ENCODE measurements around the gene LRRC75B.
A peak's percentile ranks its signal among the peaks of the same experiment; 100 is the strongest.

LRRC75B gene

DNA sequence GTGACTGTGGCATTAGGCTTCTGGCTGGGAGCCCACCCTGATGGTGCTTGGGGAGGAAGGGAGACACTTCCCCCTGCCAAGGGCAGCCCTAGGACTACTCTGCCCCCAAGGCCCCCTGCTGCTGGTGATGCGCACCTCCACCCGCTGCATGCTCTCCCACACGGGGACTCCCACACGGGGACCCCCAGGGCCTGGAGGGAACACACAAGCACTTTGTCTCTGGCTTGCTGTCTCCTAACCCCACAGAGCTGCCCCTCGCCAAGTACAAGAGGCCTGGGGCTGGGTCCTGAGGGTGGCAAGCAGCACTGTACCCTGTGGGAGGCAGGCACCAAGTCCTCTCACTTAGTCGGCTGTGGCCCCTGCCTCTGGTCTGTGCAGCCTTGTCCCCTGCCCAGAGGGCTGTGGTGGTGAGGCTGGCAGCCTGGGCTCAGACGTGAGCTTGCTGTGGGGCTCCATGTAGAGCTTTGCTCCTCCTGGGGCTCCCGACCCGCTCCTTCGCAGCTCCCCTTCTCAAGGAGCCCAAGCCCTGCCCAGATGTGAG, 7.9 kb downstream of the LRRC75B start:
- no peak for DNase-seq

DNA sequence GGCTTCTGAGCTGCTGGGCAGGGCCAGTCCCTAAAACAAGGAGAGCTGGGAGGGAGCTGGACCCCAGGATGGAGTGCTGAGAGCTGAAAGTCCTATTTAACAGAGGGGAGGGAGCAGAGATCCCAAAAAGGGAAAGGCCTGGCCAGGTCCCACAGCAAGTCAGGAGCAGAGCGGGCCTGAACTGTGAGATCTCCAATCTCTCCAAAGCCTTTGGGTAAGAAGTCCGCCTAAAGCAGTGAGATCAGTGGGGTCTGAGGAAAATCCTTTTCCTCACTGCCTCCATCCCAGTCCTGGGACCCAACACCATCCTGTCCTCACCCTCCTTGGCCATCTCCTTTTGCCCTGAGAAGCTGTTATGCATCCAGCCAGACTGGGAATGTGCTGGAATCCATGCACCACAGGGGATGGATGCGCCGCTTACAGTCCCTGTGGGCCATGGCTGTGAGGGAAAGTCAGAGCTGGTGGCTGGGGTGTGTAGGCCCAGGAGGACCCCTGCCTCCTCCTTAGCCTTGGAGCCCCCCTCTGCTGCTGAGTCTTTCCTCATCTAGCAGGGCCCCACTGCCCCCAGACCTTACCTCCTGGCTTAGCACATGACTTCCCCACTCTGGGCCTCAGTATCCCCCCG, 8.6 kb downstream of the LRRC75B start:
- DNase-seq = no peak

DNA sequence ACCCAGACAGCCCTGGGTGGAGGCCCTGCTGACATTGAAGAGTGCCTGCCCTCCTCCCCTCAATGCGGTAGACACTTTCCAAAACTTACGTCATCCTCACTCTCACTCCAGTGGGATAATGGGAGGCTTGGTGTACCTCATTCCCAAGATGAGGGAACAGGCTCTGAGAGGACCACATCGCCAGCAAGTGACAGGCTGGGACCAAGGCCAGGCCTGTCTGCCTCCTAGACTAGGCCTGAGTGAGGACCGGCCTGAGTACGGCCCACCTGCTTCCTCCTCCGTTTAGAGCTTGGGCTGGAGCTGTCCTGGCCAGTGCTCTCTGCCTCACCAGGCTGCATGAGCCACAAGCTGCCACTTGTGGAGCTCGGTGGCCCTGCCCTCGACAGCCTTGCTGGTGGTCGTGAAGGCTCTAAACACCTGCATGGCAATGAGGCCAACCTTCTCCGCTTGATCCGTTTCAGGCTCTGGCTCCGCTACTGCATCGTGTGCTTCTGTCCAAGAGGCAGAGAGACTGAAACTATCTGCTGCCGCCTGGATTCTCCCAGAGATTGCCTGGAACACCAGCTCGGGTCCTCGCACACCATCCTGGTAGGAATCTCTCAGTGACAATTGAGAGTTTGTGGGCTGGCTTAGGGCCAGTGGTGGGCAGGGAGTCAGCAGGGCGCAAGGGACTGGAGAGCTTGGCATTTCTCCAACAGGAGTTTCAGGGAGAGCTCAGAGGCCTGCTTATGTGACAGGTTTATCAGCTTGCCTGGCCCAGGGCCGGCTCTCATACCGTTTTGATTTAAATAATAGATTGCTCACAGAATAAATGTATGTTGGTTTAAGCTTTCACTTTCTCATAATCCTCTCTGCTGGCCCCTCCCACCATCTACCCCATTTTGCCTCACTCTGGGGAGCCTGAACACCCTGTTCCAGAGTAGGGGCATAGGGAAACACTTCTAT, 9.4 kb downstream of the LRRC75B start:
- DNase-seq = peak; percentile 70

DNA sequence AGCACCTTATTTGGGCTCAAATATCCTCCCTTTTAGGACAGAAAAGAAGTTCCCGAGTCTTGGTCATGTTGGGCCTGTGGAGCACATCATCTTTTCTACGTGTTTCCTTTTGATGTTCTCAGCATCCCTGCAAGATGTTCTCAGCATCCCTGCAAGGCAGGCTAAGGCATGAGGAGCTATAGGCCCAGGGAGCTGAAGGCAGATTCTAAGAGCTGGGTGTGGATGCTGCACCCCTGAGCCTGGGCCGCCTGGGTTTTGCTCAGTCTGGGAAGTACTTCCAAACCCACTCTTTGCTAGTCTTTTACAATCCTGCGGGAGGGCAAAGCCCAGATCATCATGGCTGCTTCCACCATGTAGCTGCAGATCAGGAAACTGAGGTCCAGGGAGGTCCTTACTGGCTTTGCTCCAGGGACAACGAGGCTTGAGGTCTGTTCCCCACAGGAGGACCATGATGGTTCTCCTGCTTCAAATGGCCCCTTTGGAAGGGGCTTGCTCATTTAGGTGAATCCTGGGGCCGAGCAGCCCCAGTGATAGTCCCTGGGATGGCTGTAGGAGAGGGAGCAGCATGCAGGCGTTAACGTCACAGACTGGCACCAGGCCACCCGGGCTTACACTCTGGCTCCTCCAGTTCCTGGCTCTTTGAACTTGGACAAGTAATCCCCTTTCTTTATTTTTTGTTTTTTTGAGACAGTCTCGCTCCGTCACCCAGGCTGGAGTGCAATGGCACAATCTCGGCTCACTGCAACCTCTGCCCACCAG, 10.6 kb downstream of the LRRC75B start:
- no peak for DNase-seq

DNA sequence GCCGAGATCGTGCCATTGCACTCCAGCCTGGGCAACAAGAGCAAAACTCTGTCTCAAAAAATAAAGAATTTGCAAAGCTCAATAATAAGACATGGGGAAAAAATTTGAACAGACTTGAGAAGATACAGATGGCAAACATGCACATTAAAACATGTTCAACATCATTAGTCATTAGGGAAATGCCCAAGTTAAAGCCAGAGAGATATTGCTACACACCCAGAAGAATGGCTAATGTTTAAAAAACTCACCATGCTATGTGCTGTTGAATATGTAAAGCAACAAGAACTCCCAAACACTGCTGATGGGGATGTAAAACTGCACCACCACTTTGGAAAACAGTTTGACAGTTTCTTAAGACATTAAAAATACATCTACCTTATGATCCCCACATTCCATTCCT, 12.6 kb downstream of the LRRC75B start:
- no peak for DNase-seq

DNA sequence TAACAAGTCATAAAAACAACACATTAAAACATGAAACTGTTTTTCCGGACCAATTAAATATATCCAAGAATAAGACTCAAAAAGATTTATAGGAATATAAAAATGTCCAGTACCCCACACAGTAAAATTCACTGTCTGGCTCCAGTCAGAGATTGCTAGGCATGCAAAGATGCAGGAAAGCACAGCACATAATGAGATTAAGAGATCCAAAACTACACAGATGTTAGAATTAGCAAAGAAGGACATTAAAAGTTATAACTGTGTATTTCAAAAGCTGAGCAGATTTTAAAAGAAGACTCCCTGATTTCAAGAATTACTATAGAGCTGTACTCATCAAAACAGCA, 13.6 kb downstream of the LRRC75B start:
- no peak for DNase-seq

DNA sequence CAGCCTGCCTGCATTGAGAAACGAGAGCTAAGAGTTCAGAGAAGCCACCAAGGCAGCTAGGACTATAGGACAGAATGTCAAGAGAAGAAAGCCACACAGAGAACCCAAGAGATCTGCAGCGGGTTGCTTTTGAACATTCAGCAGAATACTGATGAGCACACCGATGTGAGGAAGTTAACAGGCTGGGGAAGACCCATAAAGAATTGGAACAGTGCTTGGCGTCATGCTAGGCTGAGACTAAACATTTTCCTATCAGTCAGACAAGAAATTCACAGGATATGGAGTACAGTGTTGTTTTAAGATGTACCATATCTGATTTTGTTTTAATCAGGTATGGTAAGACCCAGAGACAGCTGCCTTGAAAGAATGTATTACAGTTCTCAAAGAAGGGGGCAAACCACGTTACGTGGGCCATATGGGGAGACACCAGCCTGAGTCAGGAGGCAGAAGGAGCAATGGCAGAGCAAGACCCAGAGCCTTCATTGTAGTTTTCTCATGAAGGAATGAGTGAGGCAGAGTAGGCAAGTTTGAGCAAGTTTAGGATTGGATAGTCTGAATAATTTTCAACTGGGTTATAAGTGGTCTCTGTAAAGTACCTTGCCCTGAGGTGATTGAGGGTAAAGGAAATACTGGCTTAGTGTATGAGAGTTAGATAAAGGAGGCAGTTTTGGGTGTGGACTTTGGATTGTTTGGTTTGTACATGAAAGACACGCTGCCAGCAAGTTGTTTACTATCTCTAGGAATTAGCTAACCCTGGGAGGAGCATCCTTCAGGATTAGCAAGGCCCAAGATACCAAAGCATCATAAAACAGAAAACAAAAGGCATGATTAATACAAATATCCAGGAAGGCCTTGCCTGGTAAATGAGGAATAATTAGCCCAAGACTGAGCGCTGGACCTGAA, 14.3 kb downstream of the LRRC75B start:
- DNase-seq = no peak

DNA sequence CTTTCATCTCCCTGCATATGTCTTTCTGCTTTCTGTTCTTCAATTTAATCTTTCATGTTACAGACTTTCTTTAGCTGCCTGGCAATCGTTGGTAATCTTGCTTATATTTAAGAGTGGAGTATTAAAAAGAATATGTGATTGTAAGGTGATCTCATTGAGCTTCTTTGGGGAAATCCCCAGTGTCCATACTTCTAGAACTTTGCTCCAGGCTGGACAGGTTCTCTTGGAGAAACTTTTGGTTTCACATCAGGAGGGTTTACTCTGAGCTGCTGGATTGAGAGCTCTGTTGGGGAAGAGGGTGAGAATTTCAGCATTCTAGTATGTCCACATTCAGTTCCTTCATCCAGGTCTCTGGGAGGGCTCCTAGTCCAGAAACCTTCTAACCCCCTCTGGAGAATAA, 16.1 kb downstream of the LRRC75B start:
- DNase-seq = no peak

DNA sequence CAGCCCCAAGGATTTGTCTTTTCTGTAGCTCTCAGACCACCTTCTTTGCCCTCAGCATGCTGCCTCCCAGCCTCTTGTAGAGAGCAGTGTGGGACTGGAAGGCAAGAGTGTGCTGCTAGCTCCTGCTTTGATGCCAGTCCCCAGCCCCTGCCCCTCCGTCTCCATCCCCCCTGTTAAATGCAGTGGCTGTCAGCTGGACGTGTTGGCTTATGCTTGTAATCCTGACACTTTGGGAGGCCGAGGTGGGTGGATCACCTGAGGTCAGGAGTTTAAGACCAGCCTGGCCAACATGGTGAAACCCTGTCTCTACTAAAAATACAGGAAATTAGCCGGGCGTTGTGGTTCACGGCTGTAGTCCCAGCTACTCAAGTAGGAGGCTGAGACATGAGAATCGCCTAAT, 21.6 kb downstream of the LRRC75B start:
- DNase-seq = no peak

DNA sequence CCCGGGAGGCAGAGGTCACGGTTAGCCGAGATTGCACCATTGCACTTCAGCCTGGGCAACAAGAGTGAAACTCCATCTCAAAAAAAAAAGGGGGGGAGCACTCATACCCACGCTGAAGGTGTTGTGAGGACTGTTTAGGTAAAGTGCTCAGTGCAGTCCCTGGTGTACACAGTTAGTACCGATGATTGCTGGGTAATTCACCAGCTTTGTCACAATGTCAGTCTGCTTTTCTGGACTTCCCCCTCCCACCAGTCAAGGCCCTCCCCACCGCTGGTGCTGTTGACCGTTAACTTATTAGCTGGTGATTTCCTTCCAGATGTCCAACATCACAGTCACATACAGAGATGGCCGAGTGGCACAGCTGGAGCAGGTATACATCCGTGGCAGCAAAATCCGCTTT, 25.2 kb downstream of the LRRC75B start:
- no peak for DNase-seq

DNA sequence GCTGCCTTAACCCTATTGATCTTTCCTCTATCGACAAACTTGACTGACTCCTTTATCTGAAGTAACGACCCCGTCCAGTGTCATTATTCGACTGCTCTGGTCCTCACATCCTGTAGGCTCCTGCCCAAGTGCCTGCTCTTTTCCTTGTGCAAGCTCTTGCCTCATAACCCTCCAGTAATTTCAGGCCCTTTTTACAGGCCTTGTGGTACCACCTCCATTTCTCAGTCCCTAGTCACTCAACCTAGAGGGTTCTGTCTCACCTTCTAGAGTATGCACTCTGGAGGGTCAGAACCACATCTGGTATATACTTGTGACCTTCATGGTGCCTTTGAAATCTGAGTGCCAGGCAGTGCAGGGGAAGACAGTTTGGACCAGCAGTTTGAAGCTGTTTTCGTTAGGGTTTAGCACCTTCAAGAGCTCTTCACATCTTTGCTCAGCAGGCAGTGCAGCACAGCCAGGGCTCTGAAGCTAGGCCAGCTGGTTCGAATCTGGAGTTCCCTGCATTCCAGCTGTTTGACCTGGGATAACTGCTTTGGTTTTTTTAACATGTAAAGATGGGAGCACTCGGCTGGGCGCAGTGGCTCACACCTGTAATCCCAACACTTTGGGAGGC, 25.9 kb downstream of the LRRC75B start:
- DNase-seq = no peak

DNA sequence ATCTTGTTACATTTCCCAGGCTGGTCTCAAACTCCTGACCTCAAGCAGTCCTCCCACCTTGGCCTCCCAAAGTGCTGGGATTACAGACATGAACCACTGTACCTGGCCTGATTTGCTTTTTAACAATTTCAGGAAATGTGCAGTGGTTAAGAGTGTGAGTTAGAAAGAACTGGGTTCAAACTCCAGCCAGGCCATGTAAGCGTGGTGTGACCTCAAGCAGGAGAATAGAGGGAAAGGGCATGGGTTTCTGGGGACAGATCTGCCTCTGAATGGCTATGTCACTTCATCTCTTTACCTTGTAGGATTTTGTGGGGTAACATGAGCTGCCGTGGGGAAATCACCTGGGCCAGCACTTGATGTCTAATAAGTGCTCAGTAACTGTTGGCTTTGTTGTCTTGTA, 27.8 kb downstream of the LRRC75B start:
- no peak for DNase-seq

DNA sequence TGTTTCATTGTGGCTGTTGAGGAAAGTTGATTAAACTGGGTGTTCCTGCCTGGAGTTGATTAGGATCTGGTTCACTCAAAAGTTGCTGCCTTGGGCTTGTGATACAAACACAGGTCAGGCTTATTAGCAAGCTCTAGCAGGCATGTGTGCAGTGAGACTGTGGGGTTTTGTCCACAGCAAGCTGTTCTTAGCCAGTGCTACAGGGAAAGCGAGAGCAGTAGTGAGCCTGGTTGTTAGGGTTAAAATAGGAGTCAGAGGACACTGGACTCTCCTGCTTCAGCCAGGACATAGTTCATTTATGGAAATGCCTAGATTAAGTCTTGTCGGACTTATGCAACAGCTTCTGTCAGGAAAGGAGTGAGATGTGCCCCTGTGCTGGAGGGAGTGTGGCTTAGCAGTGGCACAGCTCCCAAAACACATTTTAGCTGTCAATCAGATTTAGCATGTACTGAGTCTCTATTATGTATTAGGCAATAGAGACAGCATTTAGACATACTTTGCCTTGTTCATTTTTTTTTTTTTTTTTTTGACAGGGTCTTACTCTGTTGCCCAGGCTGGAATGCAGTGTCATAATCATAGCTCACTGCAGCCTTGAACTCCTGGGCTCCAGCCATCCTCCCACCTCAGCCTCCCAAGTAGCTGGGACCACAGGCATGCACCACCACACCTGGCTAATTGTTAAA, 28.4 kb downstream of the LRRC75B start:
- DNase-seq = no peak

DNA sequence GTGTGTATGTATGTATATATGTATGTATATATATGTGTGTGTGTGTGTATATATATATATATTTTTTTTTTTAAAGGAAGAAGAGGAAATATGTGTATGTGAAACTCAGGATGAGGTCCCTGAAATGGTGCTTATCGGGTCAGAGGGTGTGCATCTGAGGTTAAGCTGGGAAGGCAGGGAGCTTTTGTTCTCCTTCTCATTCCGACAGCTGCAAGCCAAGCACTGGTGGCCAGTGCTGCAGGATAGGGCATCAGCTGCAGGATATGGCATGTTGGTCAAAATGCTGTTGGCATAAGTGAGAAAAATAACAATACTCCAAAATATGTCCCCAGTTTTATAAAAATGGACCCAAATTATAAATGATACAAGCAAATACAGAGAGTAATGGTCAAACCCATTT, 29.6 kb downstream of the LRRC75B start:
- no peak for DNase-seq

DNA sequence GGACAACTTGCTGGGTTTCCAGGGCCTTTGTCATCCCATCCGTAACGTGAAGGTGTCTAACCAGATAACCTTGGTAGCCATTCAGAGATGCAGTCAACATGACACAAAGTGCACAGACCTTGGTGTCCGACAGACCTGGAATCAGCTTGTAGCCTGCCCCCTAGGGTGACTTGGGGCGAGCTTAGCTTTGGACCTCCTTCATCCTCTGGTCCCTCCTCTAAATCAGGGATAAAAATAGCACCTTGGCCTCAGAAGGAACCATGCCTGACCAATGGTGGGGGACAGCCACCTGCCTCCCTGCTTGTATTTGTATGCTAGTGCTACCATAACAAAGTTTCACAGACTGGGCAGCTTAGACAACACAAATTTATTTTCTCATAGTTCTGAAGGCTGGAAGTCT, 33.4 kb downstream of the LRRC75B start:
- DNase-seq = no peak

DNA sequence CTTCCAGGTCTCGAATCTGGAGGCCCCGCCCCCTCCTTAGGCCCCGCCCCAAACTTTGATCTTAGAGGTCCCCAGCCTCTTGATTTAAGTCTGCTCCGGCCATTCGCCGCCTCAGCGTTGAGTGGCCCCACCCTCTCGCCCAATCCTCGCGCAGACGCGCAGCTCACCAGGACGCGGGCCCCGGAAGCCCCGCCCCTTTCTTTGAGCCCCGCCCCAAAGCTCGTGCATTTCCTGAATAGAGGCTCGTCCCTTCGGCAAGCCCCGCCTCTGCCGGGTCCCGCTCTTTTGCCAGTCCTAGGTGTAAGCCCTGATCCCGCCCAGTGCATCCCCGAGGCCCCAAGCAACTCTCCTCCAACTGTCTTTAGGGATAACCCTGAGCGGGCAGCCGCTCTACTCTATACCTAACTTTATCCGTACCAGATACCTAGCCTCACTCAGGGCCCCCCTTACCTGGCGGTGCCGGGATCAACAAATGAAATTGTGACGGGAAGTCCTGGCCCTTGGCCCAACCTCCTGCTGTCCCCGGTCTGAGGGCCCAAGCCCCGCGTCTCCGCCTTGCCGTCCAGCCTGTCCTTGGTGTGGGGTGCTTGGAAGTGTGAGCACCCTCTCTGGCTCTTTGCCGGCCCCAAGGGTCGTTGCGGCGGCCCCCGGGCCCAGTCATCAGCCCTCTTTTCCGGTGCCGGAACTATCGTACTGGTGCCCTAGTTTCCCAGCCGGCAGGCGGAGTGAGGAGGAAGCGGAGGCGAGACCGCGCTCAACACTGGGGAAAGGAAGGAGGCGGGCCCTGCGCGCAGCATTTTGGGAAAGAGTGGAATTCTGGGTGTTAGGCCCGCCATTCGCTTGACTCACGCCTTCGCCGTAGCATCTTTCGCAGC, 37.5 kb downstream of the LRRC75B start, which contains the start of gene SNRPD3:
Gene SNRPD3 (plus strand): TSS at position 835 of the 875 bp plus-strand sequence. CDS start 1,676 bp downstream, outside the sequence.
- peak; percentile 92 for DNase-seq

DNA sequence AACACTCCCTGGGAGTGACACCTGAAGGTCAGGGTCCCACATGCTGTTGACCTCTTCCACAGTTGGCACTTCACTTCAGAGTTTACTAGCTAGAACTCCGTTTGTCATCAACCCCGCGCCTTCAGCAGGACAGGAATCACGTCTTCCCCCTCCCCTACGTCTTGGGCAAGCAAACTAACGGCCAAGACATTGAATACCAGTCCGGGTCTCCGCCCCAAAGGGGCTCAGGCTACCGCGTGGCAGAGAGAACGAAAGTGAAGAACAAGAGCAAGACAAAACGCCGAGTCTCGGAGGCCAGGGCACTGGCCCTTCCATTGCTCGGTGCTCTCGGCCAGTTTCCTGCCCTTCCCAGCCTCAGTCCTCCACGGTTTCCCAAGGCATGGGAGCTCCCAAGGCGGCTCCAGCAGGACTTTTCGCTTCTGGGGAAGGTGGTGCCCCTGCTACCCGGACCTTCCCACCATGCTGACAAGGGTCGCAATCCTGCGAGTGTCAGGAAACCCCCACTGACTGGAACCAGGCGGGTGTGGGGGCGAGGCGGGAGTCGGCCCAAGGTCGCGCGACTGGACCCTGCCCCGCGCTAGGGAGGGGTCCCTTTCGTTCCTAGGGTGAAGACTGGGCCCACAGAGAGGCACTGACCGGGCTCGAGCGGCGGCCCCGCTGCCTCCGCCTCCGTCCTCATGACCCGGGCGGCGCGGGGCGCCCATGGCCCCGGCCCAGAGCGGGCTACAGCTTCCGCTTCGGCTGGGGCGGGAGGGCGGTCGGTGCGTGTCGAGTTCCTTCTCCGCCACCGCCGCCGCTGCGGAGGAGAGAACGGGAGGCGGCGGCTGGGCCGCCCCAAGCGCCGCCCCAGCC, 38.3 kb downstream of the LRRC75B start, which contains the start of gene GUCD1:
Gene GUCD1 (minus strand): TSS at position 826 of the 852 bp plus-strand sequence. CDS start 147 bp downstream, at position 679.
- DNase-seq = no peak

DNA sequence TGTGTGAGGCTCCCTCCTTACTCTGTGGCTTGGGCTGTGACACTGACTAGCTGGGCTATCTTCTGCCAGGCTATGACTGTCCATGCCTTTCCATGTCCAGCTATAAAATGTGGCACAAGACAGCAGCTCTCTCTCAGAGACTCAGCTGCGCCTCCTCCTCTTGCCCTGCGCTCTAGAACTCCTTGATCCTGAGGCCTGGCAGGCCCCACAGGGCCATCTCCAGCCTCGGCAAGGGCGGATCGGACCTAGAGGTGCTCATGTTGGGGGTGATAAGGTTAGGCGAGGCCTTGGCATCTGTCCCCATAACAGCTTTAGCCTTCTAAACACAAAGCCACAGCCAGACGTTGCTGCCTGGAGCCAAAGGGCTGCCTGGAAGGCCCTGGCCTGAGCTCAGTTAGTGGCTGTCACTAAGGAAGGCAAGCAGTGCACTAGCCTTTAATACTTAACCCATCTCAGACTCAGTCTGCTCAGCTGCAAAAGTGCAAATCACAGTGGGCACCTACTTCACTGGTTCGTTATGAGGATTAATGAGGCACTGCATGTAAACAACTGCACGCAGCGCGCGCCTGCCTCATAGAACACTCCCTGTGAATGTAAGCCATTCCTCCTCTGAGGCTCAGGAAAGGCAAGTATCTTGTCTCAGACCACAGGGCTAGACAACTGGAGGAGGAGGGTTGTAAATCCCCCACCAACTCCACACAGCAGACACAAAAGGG, 39.1 kb downstream of the LRRC75B start:
- DNase-seq = no peak

Measured in NCI-H2107 (cell line).